NCI-H2107 (cell line): ENCODE results near the gene ELMO1.

ENCODE experiments used
- DNase-seq: peaks from one replicate; lab custom pipeline; 2025; lab: John Stamatoyannopoulos, UW

The ELMO1 gene

DNA sequence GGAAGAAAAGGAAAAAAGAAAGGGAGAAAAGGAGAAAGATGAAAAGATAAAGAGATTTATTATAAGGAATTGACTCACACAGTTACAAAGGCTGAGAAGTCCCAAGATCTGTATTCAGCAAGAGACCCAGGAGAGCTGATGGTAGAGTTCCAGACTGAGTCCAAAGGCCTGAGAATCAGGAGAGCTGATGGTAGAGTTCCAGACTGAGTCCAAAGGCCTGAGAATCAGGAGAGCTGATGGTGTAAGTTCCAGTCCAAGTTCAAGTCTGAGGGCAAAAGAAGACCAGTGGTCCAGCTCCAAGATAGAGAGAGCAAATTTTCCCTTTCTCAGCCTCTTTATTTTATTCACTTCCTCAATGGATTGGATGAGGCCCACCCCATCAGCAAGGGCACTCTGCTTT, 627.0 kb downstream of the ELMO1 start:
- no peak for DNase-seq

DNA sequence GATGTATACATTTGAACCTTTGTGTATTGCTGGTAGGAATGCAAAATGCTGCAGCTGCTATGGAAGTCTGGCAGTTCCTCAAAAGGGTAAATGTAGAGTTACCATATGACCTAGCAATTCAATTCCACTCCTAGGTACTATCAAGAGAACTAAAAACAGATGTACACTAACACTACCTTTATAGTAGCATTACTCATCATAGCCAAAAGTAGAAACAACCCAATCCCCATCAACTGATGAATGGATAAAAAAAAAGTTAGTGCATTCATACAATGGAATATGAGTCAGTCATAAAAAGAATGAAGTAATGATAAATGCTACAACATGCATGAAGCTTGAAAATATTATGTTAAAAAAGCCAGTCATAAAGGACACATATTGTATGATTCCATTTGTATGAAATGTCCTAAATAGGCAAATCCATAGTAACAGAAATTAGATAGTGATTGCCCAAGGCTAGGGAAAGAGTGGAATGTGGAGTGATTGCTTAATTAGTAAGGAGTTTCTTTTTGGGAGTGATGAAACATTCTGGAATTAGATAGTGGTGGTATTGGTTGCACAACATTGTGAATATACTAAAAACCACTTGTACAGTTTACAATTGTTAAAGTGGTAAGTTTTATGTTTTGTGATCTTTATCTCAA, 628.0 kb downstream of the ELMO1 start:
- DNase-seq: no peak

DNA sequence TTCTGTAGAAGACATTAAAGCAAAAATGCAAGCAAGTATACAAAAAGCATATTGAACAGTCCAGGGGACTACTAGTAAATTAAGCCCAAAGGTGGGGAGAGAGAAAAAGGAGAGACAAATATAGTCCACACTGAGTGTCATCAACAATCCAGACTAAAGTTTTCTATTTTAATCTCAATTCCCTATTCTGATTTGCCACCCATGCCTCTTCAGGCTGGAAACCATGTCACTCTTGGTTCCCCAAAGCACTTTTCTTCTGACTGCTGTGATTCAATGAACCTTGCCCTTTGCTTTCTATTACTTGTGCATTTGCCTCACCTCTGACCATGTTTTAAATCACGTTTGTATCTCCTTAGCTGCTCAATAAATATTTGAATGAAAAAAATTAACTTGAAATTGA, 629.0 kb downstream of the ELMO1 start:
- DNase-seq: no peak

DNA sequence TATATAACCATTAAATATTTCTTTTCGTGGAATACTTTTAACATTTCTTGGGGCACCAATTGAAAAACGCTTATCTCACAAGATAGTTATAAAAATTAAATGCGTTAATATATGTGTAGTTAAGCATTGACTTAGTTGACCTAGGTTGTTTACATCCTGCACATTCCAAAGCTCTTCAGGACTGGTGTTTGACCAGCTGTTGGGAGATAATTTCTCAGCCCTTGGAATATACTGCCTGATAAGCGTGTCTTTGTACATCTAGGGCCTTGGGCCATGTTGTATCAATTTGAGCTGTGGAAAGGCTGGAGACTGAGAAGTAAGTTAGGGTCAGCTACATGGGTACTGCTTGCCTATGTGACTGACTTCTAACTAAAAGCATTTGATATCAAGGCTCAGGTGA, 634.4 kb downstream of the ELMO1 start:
- no peak for DNase-seq

DNA sequence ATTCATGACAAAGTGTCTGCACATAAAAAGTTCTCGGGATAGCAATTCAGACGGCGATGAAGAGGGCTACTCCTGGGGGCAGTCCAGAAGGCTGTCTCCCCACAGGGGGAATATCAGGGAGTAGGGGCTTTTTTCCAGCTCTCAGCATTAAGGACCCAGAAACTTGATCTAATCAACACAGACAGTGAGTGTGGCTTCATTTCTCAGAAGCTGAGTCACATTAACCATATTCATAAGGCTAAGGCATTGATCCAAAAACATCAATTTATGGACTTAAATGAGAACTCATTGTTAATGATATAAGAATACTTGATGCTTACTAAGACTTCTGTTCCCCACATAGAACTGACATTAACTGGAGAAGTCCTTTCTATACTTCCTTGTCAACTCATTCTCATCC, 636.9 kb downstream of the ELMO1 start:
- DNase-seq: no peak

DNA sequence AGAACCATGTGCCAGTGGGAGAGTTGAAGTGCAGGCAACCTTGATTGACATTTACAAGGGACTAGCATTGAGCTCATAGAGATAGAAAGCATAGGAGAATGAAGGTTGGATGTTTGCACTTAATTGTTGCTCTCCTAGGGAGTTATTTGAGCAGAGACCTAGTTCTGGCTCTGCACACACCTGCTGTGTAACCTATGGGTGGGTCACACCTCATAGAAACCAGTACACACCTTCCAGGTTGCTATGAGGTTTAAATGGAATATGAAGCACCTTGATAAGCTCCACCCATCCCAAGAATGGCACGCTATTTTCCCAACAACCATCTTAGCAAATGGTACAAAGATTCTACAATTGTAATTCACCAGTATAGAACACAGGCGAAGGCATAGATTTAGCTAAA, 638.2 kb downstream of the ELMO1 start:
- DNase-seq: no peak

DNA sequence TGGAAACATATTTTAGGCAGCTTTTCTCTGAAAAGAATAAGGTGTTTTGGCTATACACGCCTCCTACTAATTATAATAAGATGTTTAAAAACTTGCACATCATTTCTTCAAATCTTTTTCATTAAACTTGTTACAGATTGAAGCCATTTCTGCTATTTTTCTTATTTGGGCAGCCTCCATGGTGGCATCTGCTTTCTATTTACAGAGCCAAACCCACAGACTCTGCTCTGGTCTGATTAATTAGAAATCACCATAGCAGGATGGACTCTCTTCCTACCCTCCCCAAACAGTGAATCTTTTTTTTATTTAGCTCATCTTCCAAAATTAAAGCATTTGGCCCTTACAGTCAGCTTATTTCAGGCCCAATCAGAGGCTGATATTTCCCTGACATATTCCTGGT, 638.6 kb downstream of the ELMO1 start:
- no peak for DNase-seq

DNA sequence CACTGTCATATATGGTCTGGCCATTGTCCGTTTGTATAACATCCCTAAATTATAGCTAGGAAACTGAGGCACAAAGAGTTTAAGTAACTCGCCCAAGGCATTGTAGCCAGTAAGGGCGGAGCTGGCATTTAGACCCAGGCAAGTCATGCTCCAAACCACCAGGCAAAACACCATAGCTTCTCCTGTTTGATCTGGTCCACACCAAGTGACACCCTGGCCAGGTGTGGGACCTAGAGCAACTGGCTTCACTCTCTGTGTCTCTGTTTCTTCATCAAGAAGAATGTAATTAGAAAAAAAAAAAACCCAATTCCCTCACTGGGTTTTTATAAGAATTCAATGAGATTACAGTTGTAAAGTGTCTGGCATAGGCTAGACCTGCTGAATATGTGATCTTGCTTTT, 639.2 kb downstream of the ELMO1 start:
- no peak for DNase-seq

DNA sequence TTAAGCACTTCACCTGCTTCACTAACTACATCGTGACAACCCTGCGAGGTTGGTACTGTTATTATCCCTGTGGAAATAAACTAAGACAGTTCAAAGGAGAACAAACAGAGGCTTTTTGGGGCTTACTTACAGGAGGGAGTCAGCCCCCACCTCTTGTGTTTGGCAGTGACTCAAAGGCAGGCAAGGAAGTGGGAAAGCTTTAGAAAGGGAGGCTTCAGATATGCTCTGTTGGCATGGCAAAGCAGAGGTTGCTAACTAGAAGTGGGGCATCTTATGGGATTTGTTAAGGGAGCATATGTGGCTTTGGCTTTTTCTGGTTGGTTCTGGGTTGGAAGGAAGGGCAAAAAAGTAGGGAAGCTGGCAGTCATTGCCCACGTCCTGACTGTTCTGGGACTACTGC, 639.6 kb downstream of the ELMO1 start:
- no peak for DNase-seq

DNA sequence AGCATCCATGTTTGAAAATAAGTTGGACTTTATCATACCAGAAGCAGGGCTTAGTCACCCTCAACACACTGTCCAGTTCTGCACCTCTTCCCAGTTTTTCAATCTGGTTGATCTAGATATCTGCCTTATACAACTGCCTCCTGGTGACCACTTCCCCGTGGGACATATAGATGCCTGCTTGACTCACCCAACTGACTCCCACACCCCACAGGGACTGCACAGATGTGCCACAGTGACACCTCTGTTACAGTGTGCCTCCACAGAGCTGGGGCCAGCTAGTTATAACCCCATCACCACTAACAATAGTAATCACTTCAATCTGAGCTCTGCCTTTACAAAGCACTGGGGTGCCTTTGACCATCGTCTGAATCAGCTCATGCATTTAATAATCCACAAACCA, 641.8 kb downstream of the ELMO1 start:
- DNase-seq: no peak
